ENCODE measurements around the gene RAB7A.

DNA sequence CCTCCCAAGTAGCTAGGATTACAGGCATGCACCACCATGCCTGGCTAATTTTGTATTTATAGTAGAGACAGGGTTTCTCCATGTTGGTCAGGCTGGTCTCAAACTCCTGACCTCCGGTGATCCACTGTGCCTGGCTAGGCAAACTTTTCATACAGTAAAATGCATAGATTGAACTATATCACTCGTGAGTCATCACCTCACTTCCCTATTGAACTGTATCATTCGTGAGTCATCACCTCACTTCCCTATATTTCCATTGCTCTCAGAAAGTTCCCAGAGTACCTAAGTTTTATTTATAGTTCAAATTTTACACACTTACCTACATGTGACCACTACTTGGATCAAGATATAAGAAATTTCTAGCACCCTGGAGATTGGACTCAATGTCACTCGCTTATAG, 79.8 kb downstream of the RAB7A start:
- TF ChIP-seq EZH2 (IDR thresholded peaks at IDR 0.05; ENCODE audit: insufficient read depth, poor library complexity, severe bottlenecking) (no peak), EZH2phosphoT487 (IDR thresholded peaks at IDR 0.05; ENCODE audit: insufficient read depth, low read depth) (no peak)
